ENCODE measurements around the gene WBP1L.

DNA sequence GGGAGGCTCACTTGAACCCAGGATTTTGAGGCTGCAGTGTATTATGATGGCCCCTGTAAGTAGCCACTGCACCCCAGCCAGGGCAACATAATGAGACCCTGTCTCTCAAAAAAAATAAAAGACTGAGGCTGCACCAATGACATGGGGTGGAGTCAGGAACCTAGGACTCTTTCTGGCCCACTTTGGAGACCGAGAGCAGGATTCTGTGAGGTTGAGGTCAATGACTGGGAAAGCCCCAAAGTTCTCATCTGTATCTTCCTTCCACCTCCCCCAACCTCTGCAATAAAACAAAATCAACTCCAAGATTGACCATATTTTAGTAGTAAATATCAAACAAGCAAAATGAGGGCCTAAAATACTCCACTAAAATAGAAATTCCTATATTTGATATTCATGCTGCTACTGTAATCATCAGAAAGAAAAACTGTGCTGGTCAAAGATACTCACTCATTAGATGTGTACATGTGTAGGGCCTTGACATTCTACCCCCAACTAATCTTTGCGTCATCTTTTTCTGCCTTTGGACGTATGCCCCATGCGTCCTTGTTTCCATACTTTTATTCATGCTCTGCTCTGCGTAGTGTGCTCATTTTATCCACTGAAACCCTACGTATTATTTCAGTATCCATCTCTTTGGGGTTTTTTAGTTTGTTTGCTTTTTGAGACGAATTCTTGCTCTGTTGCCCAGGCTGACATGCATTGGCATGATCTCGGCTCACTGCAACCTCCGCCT is 23.8 kb downstream of the WBP1L start:
- no peak for TF ChIP-seq CTCF (IDR thresholded peaks at IDR 0.05)
- TF ChIP-seq POLR2A (IDR thresholded peaks at IDR 0.05) = no peak

Measured in vagina (tissue), 2 donors.